T47D (cell line): ENCODE data around the gene PHAF1.
"Not testable (repeated sequence)": the region's sequence is repeated elsewhere in the genome, so short reads cannot be mapped to it uniquely, and the experiment has no call there.

Source experiments
- DNase-seq, 2 experiments: peaks; one replicate each; pipeline versions ENCODE4 v3.0.0 to v3.0.0-alpha.2; 2011 to 2012; ENCODE audit warnings: low read depth in 1 of 2, low spot score in 1 of 2
- JUND ChIP-seq: IDR thresholded peaks from 2 replicates; pipeline ENCODE4 v1.6.1; 2012; ENCODE audit warnings: low read depth
- in situ Hi-C: cut with HindIII; loops from 2 replicates; pipeline ENCODE4 v1.10.0; 2016; ENCODE audit warnings: low sequenced_read_pairs, low pct_unique_long_range_greater_than_20kb

PHAF1 gene

GRCh38 chr16:67111951-67112444, 2.3 kb downstream of the PHAF1 start:
- in situ Hi-C loops: no loop called here
- TF ChIP-seq JUND: no peak
- no peak for DNase-seq

DNA sequence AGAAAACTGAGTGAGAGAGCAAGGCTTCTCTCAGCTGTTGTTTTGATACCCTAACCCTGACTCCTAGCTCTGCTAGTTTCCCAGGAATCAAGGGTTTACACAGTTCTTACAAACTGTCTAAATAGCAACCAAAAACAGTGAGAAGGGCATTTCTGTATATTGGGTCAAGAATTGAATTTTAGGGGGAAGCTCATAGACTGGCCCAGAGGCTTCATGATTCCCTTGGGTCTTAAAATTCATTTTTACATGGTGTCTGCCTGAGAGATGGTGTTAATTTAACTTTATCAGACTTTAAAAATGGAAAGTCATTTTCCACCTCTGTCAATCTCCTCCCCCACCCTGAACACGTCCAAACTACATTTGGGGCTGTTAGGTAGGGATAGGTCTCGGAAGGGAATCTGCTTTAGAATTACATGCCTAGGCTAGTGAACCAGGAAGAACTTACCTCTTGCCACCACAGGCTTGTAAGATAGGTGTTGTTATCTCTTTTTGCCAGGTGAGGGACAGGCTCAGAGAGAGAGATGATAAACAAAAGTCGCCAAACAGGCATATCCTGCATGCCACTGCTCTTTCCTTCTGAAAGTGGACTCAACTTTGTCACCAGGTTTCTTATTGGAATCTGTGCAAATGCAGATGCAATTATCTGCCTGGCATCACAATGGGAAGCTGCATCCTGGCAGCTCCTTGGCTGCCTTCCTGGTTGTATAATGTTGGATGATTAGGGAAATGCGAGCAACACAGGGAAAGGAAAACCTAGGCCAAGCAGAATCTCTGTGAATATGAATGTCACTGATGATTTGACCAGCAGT, 3.1 kb downstream of the PHAF1 start:
- DNase-seq: no peak
- TF ChIP-seq JUND: no peak
- in situ Hi-C loops: no loop called here

DNA sequence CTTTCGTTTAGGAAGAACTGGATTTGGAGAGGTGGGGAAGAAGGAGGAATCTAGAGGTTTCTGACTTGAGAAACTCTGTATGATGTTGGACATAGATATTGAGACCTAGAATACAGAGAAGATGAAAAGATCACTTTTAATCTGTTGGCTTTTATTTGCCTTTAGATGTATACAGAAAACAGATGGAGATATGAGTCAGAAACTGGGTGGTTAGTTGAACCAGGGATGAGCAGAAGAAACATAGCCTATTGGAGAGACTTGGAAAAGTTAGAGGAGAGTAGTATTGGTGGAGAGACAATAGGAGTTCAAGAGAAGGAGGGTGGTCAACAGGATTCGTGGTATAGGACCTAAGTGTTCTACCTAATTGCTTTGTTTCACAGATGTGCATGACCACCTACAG, 5.1 kb downstream of the PHAF1 start:
- in situ Hi-C loops: no loop called here
- DNase-seq: no peak
- no peak for TF ChIP-seq JUND

DNA sequence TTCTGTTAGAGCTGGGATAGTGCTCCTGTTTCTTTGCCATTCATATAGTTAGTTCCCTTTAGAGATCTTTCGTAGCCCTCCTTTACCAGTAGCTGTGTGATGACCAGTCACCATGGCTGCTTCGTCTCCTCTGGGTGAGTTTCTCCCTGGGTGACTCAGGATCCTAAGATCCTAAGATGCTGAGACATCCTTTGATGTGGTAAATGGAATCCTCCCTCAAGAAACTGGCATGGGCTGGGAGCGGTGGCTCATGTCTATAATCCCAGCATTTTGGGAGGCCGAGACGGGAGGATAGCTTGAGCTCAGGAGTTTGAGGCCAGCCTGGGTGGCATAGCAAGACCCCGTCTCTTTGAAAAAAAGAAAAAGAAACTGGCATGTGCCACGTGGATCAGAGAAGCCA, 5.9 kb downstream of the PHAF1 start:
- no peak for TF ChIP-seq JUND
- in situ Hi-C loops: no loop called here
- DNase-seq: no peak

GRCh38 chr16:67116388-67117311, 6.9 kb downstream of the PHAF1 start:
- in situ Hi-C loops: no loop called here
- no peak for TF ChIP-seq JUND
- DNase-seq: no peak

DNA sequence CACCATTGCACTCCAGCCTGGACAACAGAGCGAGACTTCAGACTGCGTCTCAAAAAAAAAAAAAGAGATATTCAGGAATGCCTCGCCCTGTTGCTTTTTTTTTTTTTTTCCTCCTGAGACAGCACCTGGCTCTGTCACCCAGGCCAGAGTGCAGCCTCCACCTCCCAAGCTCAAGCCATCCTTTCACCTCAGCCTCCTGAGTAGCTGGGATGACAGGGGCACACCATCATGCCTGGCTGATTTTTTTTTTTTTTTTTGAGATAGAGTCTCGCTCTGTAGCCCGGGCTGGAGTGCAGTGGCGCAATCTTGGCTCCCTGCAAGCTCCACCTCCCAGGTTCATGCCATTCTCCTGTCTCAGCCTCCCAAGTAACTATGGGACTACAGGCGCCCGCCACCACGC, 8.0 kb downstream of the PHAF1 start:
- no peak for TF ChIP-seq JUND
- no peak for DNase-seq
- in situ Hi-C loops: no loop called here

DNA sequence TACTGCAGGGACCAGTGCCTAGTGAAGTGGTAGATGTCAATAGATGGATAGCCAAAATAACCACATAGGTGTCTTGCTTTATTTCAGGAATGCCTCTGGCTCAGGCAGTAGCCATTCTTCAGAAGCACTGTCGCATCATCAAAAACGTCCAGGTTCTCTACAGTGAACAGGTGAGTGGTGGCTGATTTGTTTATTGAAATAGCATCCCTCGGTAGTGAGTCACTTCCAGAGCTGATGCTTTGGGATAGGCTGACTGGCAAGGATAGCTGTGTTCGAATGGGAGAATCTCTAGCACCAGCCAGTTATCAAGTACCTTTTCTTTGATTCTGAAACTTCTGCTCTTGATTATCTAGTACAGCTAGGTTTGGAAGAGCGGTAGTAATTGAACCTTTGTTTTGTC, 10.3 kb downstream of the PHAF1 start:
- no peak for TF ChIP-seq JUND
- in situ Hi-C loops: no loop called here
- DNase-seq: no peak

DNA sequence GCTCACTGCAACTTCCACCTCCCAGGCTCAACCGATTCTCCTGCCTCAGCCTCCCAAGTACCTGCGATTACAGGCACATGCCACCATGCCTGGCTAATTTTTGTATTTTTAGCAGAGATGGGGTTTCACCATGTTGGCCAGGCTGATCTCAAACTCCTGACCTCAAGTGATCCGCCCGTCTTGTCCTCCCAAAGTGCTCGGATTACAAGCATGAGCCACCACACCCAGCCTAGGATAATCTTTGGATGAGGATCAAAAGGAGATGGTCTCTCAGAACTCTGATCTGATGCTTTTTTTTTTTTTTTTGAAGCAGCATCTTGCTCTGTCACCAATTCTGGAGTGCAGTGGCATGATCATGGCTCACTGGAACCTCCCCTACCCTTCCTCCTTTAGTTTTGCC, 13.1 kb downstream of the PHAF1 start:
- in situ Hi-C loops, DNase-seq: not testable (repeated sequence)

DNA sequence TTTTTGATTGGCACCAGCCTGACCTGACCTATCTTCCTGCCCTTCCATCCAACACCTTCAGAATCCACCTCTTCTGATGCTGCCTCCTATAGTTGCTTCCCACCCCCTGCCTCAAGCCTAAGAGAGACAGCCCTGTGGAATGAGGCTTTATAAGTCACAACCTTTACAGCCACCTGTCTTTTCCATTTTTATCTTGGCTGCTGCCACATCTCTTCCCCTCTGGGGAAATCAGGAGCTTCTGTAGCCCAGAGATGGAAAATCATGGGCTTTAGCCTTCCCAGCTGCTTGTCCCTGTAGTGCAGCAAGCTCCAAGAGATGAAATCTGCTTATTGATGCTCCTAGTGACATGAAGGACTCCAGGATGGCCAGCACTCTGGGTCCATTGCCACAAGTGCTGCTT, 18.7 kb downstream of the PHAF1 start:
- no peak for DNase-seq
- no peak for TF ChIP-seq JUND
- in situ Hi-C loops: no loop called here

GRCh38 chr16:67128887-67129286, 19.1 kb downstream of the PHAF1 start:
- no peak for DNase-seq
- in situ Hi-C loops: no loop called here
- TF ChIP-seq JUND: no peak

DNA sequence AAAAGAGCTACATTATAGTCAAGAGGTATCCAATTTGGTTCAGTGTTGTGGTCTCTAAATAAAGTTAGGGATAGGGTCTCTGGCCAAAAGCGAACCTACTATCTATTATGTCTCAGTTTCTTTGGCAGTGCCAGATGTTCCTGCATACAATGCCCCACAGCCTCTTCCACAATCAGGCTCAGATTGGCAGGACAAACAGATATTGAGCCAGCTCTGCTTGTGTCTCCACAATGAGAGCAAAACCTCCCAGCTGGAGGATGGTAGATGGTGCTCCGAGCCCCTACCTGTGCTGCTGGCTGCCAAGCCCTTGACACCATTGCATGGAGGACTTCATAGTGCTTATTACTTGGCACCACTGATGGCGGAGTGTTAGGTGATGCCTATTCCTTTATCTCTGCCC, 19.7 kb downstream of the PHAF1 start:
- no peak for DNase-seq
- in situ Hi-C loops: no loop called here
- TF ChIP-seq JUND: no peak

DNA sequence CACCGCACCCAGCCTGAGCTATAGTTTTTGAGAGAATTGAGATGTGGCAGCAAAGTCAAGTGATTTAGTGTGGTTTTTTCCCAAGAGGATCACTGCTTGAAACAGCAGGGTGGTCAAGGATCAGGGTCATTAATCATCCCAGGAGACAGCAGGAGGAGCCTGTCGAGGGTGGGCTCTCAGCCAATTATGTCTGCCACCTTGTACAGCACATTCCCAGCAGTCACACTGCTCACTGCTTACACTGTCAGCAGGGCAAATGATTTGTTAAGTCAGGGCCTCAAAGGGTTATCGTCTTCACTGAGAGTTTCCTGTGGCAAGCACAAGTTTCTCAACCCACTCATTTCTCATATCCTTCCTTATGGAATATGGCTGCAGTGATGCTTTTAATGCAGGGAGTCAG, 27.9 kb downstream of the PHAF1 start:
- in situ Hi-C loops: no loop called here
- TF ChIP-seq JUND: no peak
- no peak for DNase-seq

- TF ChIP-seq JUND: no peak
- in situ Hi-C loops: no loop called here
- no peak for DNase-seq
Observed at GRCh38 chr16:67141391-67141790, 31.6 kb downstream of the PHAF1 start.

GRCh38 chr16:67142342-67142741, 32.6 kb downstream of the PHAF1 start:
- in situ Hi-C loops: no loop called here
- DNase-seq: no peak
- no peak for TF ChIP-seq JUND
